ENCODE measurements around the gene RNU4-1.

DNA sequence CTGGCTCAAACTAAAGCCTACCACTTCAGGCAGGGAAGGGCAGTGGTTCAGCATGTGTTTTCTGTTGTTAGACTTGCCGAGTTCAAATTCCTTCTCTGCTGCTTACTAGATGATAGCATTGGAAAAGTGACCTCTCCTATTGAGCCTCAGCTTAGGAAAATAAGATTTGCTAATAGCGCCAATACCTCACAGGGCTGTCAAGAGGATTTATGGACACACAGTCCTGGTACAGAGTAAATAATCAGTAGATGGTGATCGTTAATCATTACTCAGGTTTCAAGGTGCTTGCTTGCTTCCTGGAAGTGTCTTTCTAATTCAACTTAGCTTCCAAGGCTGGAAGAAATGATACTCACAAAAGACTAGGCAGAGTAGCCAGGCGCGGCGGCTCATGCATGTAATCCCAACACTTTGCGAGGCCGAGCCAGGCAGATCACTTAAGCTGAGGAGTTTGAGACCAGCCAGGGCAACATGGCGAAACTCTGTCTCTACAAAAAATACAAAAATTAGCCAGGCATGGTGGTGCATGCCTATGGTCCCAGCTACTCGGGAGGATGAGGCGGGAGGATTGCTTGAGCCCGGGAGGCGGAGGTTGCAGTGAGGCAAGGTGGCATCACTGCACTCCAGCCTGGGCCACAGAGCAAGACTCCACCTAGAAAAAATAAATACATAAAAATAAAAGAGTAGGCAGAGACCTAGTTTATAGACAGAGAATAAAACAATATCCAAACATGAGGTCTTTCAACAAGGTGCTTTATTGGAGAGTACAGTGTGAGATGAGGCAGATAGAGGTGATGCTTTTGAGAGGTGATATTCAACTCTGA lies 28.6 kb upstream of the RNU4-1 start:
- TF ChIP-seq BACH1 (tag; IDR thresholded peaks at IDR 0.05) = no peak
- no peak for TF ChIP-seq PHTF2 (CRISPR knock-in tag; IDR thresholded peaks at IDR 0.05)
- no peak for TF ChIP-seq DACH1 (IDR thresholded peaks at IDR 0.05; ENCODE audit: partially characterized antibody)
- TF ChIP-seq ZNF77 (CRISPR knock-in tag; IDR thresholded peaks at IDR 0.05) = no peak
- TF ChIP-seq ZNF263 (CRISPR knock-in tag; IDR thresholded peaks at IDR 0.05; ENCODE audit: borderline replicate concordance) = no peak
- TF ChIP-seq EZH2 (IDR thresholded peaks at IDR 0.05; ENCODE audit: borderline replicate concordance, low read depth, low read length) = no peak
- TF ChIP-seq, protein P1, sequence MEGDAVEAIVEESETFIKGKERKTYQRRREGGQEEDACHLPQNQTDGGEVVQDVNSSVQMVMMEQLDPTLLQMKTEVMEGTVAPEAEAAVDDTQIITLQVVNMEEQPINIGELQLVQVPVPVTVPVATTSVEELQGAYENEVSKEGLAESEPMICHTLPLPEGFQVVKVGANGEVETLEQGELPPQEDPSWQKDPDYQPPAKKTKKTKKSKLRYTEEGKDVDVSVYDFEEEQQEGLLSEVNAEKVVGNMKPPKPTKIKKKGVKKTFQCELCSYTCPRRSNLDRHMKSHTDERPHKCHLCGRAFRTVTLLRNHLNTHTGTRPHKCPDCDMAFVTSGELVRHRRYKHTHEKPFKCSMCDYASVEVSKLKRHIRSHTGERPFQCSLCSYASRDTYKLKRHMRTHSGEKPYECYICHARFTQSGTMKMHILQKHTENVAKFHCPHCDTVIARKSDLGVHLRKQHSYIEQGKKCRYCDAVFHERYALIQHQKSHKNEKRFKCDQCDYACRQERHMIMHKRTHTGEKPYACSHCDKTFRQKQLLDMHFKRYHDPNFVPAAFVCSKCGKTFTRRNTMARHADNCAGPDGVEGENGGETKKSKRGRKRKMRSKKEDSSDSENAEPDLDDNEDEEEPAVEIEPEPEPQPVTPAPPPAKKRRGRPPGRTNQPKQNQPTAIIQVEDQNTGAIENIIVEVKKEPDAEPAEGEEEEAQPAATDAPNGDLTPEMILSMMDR (IDR thresholded peaks at IDR 0.05 in 2 of 3, conservative IDR thresholded peaks at IDR 0.05 in 1 of 3; ENCODE audit: insufficient read depth in 2 of 3, low read depth in 1 of 3, low read length in 3 of 3) = no peak
- TF ChIP-seq CREM (IDR thresholded peaks at IDR 0.05; ENCODE audit: low read depth) = no peak
- no peak for TF ChIP-seq ZKSCAN8 (CRISPR knock-in tag; IDR thresholded peaks at IDR 0.05)
- TF ChIP-seq SP1 (CRISPR knock-in tag; IDR thresholded peaks at IDR 0.05) = no peak
- no peak for TF ChIP-seq DNMT1 (IDR thresholded peaks at IDR 0.05)
- TF ChIP-seq, protein P2, sequence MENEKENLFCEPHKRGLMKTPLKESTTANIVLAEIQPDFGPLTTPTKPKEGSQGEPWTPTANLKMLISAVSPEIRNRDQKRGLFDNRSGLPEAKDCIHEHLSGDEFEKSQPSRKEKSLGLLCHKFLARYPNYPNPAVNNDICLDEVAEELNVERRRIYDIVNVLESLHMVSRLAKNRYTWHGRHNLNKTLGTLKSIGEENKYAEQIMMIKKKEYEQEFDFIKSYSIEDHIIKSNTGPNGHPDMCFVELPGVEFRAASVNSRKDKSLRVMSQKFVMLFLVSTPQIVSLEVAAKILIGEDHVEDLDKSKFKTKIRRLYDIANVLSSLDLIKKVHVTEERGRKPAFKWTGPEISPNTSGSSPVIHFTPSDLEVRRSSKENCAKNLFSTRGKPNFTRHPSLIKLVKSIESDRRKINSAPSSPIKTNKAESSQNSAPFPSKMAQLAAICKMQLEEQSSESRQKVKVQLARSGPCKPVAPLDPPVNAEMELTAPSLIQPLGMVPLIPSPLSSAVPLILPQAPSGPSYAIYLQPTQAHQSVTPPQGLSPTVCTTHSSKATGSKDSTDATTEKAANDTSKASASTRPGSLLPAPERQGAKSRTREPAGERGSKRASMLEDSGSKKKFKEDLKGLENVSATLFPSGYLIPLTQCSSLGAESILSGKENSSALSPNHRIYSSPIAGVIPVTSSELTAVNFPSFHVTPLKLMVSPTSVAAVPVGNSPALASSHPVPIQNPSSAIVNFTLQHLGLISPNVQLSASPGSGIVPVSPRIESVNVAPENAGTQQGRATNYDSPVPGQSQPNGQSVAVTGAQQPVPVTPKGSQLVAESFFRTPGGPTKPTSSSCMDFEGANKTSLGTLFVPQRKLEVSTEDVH (IDR thresholded peaks at IDR 0.05; ENCODE audit: low read depth, partially characterized antibody) = no peak
- TF ChIP-seq HCFC1 (IDR thresholded peaks at IDR 0.05; ENCODE audit: low read depth, low read length) = no peak
